Measurements from ENCODE around the gene LMF1.

Gene LMF1

GRCh38 chr16:815861-816260 lies 154.9 kb downstream of the LMF1 start:
- DNase-seq (ENCODE audit: low read depth in 1 of 2, low spot score in 1 of 2), result no peak

GRCh38 chr16:814974-815373 lies 155.8 kb downstream of the LMF1 start:
- no peak for DNase-seq (ENCODE audit: low read depth in 1 of 2, low spot score in 1 of 2)

- no peak for DNase-seq (ENCODE audit: low read depth in 1 of 2, low spot score in 1 of 2)
Observed at GRCh38 chr16:813916-814412, 156.8 kb downstream of the LMF1 start.

- peak in 1 of 2 donors; percentile 48 for DNase-seq (ENCODE audit: low read depth in 1 of 2, low spot score in 1 of 2)
Observed at GRCh38 chr16:813204-813915, 157.4 kb downstream of the LMF1 start.

GRCh38 chr16:808085-808386 lies 162.7 kb downstream of the LMF1 start:
- no peak for DNase-seq (ENCODE audit: low read depth in 1 of 2, low spot score in 1 of 2)

- peak; percentile 60 to 70 for DNase-seq (ENCODE audit: low read depth in 1 of 2, low spot score in 1 of 2)
Observed at GRCh38 chr16:807347-808084, 163.3 kb downstream of the LMF1 start.

GRCh38 chr16:805474-805873 lies 165.3 kb downstream of the LMF1 start:
- DNase-seq (ENCODE audit: low read depth in 1 of 2, low spot score in 1 of 2), result no peak

- DNase-seq (ENCODE audit: low read depth in 1 of 2, low spot score in 1 of 2), result no peak
Observed at GRCh38 chr16:804193-805048, 166.4 kb downstream of the LMF1 start.

GRCh38 chr16:803754-804080 lies 167.1 kb downstream of the LMF1 start:
- DNase-seq (ENCODE audit: low read depth in 1 of 2, low spot score in 1 of 2), result no peak
